ENCODE data around the gene ZNF581. TPM values are rescaled to one million over a fixed set of nuclear protein-coding genes. Genes with fewer than 3 reads are reported as not detected.

The ZNF581 gene
- total RNA-seq, 1 donor from 2014 or later: 22.2 TPM

GRCh38 chr19:55626350-55626749 is 17.1 kb upstream of the ZNF581 start:
- no peak for DNase-seq (ENCODE audit: low spot score)

GRCh38 chr19:55632463-55632834 is 11.0 kb upstream of the ZNF581 start:
- DNase-seq (ENCODE audit: low spot score): peak; percentile 95

DNA sequence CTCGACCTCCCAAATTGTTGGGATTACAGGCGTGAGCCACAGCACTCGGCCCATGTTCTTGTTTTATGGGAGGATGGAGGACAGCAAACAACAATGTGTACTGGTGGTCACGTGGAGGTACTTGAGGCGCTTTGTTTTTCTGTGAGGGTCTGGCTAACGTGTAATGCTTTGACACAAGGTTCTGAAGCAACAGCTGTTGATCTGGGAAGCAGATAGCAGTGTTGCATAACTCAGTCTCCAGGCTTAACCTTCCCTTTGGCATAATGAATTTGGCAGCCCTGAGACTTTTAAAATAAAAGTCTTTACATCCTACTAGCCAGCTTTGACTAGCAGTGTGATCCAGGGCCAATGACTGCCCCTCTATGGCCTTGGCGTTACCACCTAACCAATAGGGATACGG is 9.6 kb upstream of the ZNF581 start:
- DNase-seq (ENCODE audit: low spot score): no peak

GRCh38 chr19:55635334-55635717 is 8.1 kb upstream of the ZNF581 start:
- no peak for DNase-seq (ENCODE audit: low spot score)

DNA sequence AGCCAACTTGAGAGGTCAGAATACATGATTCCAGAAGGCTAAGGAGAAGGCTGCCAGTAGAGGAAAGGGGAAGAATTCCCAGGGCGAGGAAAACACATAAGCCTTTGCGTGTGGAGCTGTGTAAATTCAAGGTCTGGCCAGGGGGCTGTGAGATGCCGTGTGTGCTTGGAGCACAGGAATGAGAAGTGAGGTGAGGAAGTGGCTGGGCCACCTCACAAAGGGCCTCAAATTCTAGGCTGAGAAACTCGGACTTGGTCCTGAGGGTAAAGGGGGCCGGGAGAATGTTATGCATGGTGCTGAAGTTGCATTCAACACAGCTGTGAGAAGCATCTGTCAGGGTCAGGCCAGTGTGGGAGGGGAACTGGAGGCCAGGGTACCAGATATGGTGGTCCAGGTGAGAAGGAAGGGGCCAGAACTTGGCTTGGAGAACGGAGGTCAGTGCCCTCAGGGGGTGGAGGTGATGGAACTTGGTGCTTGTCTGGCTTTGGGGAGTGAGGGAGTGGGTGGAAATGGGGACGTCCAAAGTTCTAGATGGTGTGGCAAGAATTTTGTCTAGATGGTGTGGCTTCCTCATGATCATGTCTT is 7.5 kb upstream of the ZNF581 start:
- DNase-seq (ENCODE audit: low spot score): no peak

DNA sequence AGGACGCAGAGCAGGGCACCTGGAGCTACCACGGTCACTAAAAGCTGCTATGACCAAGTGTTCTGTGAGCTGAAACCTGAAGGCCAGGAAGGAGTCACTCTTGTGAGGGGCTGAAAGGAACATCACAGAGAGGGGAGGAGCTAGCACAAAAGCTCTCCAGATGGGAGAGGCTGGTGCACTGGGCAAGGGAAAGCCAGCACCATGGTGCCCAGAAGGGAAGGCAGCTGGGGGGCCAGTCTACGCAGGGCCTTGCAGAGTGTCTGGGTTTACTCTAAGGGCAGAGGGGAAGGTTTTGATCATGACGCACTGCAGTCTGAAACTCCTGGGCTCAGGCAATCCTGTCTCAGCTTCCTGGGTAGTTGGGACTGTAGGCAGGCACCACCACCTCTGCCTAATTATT is 6.7 kb upstream of the ZNF581 start:
- no peak for DNase-seq (ENCODE audit: low spot score)

DNA sequence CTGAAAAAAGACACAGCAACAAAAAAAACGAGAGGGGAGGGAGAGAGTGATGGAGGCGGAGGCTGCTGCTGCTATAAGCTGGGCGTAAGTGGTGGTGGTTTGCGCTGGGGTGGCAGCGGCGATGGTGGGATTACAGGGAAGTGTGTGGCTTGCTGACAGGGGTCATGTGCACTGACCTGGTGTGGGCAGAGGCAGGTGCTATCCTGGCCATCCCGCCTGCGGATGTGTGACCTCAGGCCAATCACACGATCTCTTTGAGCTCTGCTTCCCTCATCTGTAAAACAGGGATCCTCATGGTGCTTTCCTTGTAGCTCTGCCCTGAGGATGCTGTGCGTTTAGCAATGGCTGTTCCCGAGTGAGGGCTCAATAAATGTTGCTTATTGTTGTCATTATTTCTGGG is 5.9 kb upstream of the ZNF581 start:
- no peak for DNase-seq (ENCODE audit: low spot score)

DNA sequence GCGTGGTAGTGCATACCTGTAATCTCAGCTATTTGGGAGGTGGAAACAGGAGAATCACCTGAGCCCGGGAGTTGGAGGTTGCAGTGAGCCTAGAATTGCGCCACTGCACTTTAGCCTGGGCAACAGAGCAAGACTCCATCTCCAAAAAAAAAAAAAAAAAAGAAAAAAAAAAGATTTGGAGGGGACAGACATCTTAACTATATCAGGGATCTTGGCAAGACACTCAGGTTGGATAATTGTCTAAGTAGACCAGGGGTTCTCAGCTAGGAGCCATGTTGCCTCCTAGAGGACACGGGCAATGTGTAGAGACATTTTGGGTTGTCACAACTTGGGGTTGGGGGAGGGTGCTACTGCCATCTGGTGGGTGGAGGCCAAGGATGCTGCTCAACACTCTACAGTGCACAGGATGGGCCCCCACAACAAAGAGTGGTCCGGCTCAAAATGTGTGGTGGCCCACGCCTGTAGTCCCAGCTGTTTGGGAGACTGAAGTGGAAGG is 4.5 kb upstream of the ZNF581 start:
- DNase-seq (ENCODE audit: low spot score): no peak

- DNase-seq (ENCODE audit: low spot score): peak; percentile 73
Observed at GRCh38 chr19:55640043-55640576, 3.3 kb upstream of the ZNF581 start.

GRCh38 chr19:55640577-55641425 is 2.6 kb upstream of the ZNF581 start, which contains the start of gene ZNF580:
Gene ZNF580, plus strand, starts transcription at chr19:55641002. Its CDS starts 1,507 bp downstream, at chr19:55642509.
- peak; percentile 59 for DNase-seq (ENCODE audit: low spot score)

DNA sequence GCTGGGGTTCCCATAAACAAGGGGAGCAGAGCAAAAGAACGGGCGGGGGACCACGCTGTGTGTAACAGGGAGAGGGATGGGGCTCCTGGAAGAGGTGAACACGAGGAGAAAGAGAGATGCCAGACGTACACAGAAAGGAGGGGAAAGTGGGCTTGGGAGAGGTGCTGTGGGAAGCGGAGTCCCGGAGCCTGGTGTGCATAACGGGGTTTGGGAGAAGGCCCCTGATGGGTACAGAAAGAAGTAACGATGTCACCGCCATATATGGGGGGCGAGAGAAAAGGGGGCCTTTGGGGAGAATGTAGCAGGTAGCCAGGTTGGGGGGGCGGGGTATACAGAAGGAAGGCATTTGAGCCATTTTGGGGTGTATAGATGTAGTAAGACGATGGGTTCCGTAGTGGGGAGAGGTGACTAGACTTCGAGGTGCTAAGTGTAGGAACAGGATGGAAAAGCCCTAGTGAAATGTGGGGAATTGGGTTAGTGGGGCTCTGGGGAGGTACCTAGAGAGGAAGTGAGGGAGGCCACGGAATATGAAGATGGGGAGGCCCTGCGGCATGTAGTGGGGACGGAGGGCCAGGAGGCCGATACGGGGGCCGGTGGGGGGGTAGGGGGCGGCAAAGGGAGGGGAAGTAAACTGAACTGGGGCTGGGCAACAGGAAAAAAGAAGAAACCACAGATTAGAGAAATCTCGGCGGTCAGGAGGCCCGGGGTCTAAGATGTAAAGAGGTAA is 1.9 kb upstream of the ZNF581 start:
- no peak for DNase-seq (ENCODE audit: low spot score)

DNA sequence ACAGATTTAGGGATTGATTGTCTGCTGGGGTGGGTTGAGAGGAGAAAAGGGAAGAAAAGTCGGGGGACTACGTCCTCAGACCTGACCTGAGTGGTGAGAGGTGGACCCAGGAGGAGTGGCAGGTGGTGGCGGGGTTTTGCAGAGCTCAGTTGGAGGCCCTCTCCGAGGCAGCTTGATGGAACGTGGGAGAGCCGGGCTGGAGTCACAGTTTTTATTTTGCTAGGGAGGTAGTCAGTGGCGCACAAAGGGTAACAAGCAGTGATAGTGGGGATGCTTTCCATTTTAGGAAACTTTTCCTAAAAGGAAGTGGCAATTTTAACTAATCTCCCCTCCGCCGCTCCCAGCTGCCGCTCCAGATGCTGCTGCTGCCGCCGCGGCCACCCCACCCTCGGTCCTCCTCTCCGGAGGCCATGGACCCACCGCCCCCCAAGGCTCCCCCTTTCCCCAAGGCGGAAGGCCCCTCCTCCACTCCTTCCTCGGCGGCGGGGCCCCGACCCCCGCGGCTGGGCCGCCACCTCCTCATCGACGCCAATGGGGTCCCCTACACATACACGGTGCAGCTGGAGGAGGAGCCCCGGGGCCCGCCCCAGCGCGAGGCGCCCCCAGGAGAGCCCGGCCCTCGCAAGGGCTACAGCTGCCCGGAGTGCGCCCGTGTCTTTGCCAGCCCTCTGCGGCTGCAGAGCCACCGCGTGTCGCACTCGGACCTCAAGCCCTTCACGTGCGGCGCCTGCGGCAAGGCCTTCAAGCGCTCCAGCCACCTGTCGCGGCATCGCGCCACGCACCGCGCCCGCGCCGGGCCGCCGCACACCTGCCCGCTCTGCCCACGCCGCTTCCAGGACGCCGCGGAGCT is 1.1 kb upstream of the ZNF581 start:
- no peak for DNase-seq (ENCODE audit: low spot score)

DNA sequence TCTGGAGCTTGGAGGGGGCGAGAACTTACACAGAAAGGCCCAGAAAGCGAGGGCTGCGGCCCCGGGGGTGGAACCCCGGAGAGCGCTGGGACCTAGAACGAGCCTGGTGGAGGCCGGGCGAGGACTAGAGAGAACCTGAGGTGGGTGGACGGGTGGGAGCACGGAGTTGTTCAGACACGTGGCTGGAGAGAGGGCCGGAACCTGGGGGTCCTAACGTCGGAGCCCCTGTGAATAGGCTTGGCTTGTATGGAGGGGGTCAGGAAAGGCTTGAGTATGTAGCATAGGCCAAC is 383 bp downstream of the ZNF581 start:
- no peak for DNase-seq (ENCODE audit: low spot score)

- DNase-seq (ENCODE audit: low spot score): no peak
Observed at GRCh38 chr19:55644191-55644833, 863 bp downstream of the ZNF581 start.

- DNase-seq (ENCODE audit: low spot score): no peak
Observed at GRCh38 chr19:55644842-55645511, 1.5 kb downstream of the ZNF581 start.

- no peak for DNase-seq (ENCODE audit: low spot score)
Observed at GRCh38 chr19:55645512-55645881, 2.0 kb downstream of the ZNF581 start.

DNA sequence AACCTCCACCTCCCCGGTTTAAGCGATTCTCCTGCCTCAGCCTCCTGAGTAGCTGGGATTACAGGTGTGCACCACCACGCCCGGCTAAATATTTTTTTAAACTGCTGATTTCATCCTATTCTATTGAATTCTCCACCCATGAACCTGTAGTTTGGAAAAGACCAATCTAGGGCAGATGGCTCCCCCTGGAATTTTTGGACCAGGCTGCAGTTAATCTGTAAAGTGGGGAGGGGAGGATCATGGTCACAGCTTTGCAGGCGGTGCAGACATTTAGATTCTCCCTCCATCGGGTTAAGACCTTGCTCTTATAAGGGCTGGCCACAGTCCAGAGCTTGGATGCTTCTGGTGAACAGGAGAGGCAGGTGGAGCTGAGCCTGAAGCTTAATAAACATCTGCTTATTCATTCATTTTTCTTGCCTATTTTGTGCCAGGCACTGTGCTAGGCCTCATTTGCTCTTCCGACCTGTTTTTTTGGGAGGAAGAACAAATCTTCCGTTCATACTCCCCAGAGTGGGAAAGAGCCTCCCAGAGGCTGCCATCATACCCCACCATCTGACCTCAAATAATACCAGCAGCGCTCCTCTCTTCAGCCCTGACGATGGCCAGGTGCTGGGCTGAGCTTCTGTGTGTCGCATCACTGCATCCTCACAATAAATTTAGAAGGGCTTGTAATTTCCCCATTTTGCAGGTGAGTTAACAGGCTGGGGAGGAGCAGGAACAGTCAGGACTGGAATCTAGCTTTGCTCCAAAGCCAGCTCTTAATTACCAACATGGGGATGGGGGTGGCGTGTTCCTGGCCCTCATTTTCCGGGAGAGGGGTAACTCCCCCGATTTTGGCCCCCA is 3.7 kb downstream of the ZNF581 start:
- DNase-seq (ENCODE audit: low spot score): no peak

GRCh38 chr19:55647732-55648584 is 4.5 kb downstream of the ZNF581 start, which contains the start of gene CCDC106:
Gene CCDC106, plus strand, starts transcription at chr19:55648212. Its CDS starts 835 bp downstream, at chr19:55649047.
- no peak for DNase-seq (ENCODE audit: low spot score)

All from mucosa of gallbladder (tissue), 1 donor.